H1 (cell line): ENCODE results near the gene CCNK. TPM values are rescaled to one million over a fixed set of nuclear protein-coding genes. Genes with fewer than 3 reads are reported as not detected.

Source experiments
- BACH1 ChIP-seq: IDR thresholded peaks from 2 replicates; pipeline ENCODE4 v1.6.1; 2012; ENCODE audit warnings: low read length, improper control_type of control experiment
- EP300 ChIP-seq, 2 experiments: IDR thresholded peaks; 1 replicate in 1 of 2; 2 replicates in 1 of 2; pipeline ENCODE4 v1.6.1; 2011 to 2012; ENCODE audit warnings: low read depth in 2 of 2, low read length in 2 of 2, mild to moderate bottlenecking in 2 of 2, borderline replicate concordance in 1 of 2, inconsistent platforms in 1 of 2, moderate library complexity in 1 of 2
- NRF1 ChIP-seq: IDR thresholded peaks from 2 replicates; pipeline ENCODE4 v1.6.1; 2011; ENCODE audit warnings: mild to moderate bottlenecking, low read depth, low read length, improper control_type of control experiment
- TAF7 ChIP-seq: optimal IDR thresholded peaks from 2 replicates; pipeline ENCODE3; 2011; ENCODE audit warnings: low read depth, mild to moderate bottlenecking, inconsistent platforms, low read length, moderate library complexity, borderline replicate concordance
- polyA plus RNA-seq, 7 experiments: library from polyadenylated mRNA; depleted of rRNA in 3 of 7; stranded (reverse) in 5 of 7; unstranded in 2 of 7; fragments of >200 nt in 5 of 7; fragments of 200-250 nt in 2 of 7; gene quantifications; 1 replicate in 5 of 7; 2 replicates in 1 of 7; 4 replicates in 1 of 7; pipeline versions ENCODE4 v1.2.1 to v1.2.3, GENCODE V29; 2011 to 2013; ENCODE audit warnings: missing spikeins in 2 of 7, mixed read lengths in 2 of 7
- total RNA-seq: library from RNA; stranded (reverse); fragmentation: NEBNext Ultra II Directional; extraction: Animal tissue kit (Norgen Biotek cat#: 25700); gene quantifications from 2 replicates; pipeline ENCODE4 v1.2.1, GENCODE V29; 2021
- TF ChIP-seq, protein P1 (sequence below), 3 experiments: IDR thresholded peaks; 1 replicate in 2 of 3; 2 replicates in 1 of 3; pipeline versions ENCODE4 v1.5.1 to v1.6.1; 2011; ENCODE audit warnings: low read length in 3 of 3, mild to moderate bottlenecking in 3 of 3, inconsistent platforms in 2 of 3, low read depth in 1 of 3, moderate library complexity in 1 of 3; ENCODE audit not compliant: insufficient read depth in 1 of 3; ENCODE audit errors: control extremely low read depth in 1 of 3

Gene CCNK
- total and polyA plus RNA-seq, 2 of the 8 experiments (the other 6 are each of a cell fraction or from before 2014, with no cell fraction given): 10.7 to 82.7 TPM

DNA sequence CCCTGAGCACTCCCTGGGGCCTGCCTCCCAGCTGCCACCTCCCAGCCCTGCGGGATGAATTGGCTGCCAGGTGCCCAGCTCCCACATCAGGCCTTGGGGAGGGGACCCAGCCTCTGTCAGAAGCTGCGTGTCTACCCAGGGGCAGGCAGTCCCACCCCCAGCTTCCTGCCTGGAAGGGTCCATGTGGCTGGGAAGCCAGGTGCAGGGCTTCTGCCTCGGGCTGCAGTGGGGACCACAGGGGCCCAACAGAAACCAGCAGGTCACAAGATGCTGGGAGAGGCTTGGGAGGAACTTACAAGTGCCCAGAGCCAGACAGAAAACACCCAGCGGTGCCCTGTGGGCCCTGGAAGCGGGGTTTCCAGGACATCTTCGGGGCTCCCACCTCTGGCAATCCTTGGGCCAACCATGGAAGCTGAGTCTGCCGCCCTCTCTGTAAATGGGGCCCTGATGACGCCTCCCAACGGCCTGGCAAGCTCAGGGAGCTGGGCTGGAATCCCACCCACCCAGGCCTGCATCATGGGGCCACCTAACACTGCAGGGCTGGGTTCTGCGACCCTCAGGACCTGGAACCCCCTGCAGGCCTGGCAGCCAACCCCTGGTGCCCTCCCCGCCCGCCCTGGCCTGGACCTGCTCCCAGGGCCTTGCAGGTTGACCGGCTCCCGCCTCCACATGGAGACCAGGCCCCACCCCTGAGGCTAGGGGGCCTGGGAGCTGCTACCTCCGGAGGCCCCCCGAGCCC lies 36.6 kb downstream of the CCNK start (continued):
- no peak for TF ChIP-seq NRF1
- no peak for TF ChIP-seq BACH1
- TF ChIP-seq, protein P1, sequence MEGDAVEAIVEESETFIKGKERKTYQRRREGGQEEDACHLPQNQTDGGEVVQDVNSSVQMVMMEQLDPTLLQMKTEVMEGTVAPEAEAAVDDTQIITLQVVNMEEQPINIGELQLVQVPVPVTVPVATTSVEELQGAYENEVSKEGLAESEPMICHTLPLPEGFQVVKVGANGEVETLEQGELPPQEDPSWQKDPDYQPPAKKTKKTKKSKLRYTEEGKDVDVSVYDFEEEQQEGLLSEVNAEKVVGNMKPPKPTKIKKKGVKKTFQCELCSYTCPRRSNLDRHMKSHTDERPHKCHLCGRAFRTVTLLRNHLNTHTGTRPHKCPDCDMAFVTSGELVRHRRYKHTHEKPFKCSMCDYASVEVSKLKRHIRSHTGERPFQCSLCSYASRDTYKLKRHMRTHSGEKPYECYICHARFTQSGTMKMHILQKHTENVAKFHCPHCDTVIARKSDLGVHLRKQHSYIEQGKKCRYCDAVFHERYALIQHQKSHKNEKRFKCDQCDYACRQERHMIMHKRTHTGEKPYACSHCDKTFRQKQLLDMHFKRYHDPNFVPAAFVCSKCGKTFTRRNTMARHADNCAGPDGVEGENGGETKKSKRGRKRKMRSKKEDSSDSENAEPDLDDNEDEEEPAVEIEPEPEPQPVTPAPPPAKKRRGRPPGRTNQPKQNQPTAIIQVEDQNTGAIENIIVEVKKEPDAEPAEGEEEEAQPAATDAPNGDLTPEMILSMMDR (IDR thresholded peaks at IDR 0.05; ENCODE audit: control extremely low read depth in 1 of 3, insufficient read depth in 1 of 3, low read depth in 1 of 3, low read length in 3 of 3): no peak
- no peak for TF ChIP-seq EP300 (IDR thresholded peaks at IDR 0.05; ENCODE audit: borderline replicate concordance in 1 of 2, low read depth in 2 of 2, low read length in 2 of 2)
- no peak for TF ChIP-seq TAF7
- TF ChIP-seq, all 59 proteins: peak for 0
